SH-SY5Y (cell line): ENCODE results near the gene TSPEAR.

Experiments
- GATA2 ChIP-seq: IDR thresholded peaks from 2 replicates; pipeline ENCODE4 v1.6.1; 2011; ENCODE audit warnings: mild to moderate bottlenecking, low read depth, low read length
- GATA3 ChIP-seq: IDR thresholded peaks from 2 replicates; pipeline ENCODE4 v1.6.1; 2011; ENCODE audit warnings: low read depth, mild to moderate bottlenecking, low read length, moderate library complexity

- no peak for TF ChIP-seq GATA3
- TF ChIP-seq GATA2 = no peak
Measured at GRCh38 chr21:44687671-44688070, 23.7 kb downstream of the TSPEAR start.
